ENCODE data around the gene OR2C3. TPM values are rescaled to one million over a fixed set of nuclear protein-coding genes. Genes with fewer than 3 reads are reported as not detected.

Gene OR2C3
- polyA plus RNA-seq (2012; ENCODE audit: low read depth, missing spikeins), result not detected

DNA sequence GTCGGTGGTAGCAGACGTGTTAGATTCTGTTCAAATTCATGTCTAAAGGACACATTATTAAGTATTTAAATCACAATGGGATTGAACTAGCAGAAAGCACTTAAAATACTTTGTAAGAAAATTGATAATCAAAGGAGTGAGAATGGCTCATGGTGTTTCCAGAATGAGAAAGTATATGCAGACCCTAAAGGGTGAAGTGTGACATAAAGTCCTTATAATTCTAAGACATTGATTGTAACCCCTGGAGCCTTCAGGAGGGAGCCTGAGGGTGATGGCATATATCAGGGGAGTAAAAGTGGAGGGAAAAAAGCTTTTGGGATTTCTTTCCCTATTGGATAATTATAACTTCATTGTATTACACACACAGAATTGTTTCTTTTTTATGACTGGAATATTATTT, at the start of gene OR2C3:
Gene OR2C3, minus strand, starts transcription at position 101 of the 400 bp plus-strand sequence. CDS start 3,929 bp downstream, outside the sequence.
- FAIRE-seq, result no peak
- TF ChIP-seq TAF1 (IDR thresholded peaks at IDR 0.05; ENCODE audit: low read depth, low read length), result no peak
- TF ChIP-seq POU2F2 (IDR thresholded peaks at IDR 0.05; ENCODE audit: low read depth, low read length), result no peak
- no peak for TF ChIP-seq SPI1 (IDR thresholded peaks at IDR 0.05; ENCODE audit: low read depth, low read length)
- TF ChIP-seq POLR2A (IDR thresholded peaks at IDR 0.05; ENCODE audit: low read depth, low read length), result no peak
- no peak for TF ChIP-seq PAX5 (IDR thresholded peaks at IDR 0.05; ENCODE audit: insufficient read depth, low read length, severe bottlenecking)
- TF ChIP-seq POLR2AphosphoS5 (IDR thresholded peaks at IDR 0.05; ENCODE audit: low read depth, low read length), result no peak
- DNase-seq (ENCODE audit: insufficient read length, low spot score), result no peak

DNA sequence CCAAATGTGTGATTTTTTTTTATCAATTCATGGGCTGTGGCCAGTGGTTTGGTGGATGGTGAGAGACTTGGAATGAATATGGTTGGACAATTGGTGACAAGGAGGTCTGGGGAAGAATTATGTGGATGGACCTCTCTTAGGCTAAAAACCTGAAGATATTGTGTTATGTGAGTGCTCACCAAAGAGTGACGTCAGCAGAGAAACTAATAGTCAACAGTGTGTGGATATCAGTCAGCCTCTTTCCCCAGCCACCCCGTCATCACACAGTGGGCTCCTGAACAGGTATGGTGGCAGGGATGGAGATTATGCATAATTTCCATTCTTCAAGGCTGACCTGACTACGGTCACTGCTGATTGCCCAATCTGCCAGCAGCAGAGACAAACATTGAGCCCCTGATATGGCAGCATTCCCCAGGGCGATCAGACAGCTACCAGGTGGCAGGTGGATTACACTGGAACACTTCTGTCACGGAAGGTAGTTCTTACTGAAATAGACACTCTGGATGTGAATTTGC, 42.8 kb upstream of the OR2C3 start:
- TF ChIP-seq SPI1 (IDR thresholded peaks at IDR 0.05; ENCODE audit: low read depth, low read length) (no peak), POLR2AphosphoS5 (IDR thresholded peaks at IDR 0.05; ENCODE audit: low read depth, low read length) (no peak), PAX5 (IDR thresholded peaks at IDR 0.05; ENCODE audit: insufficient read depth, low read length, severe bottlenecking) (no peak)
- FAIRE-seq, result no peak

DNA sequence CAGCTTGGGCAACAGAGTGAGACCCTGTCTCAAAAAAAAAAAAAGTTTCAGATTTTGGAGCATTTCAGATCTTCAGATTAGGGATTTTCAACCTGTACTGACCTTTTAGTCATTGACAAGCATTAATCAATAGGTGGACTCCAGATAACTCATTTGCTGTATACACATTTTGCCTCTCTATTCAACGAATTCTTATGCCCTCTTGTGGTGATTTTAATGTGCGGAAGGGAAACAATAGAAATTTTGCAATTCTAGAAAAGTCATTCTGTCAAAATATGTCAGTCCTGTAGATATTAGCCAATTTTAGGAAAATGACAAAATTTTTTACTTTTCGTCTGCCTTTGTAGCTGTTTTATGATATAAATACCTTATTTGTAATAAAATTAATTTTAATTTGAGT, 40.3 kb upstream of the OR2C3 start:
- no peak for TF ChIP-seq PAX5 (IDR thresholded peaks at IDR 0.05; ENCODE audit: insufficient read depth, low read length, severe bottlenecking)
- no peak for TF ChIP-seq SPI1 (IDR thresholded peaks at IDR 0.05; ENCODE audit: low read depth, low read length)
- no peak for TF ChIP-seq POLR2A (IDR thresholded peaks at IDR 0.05; ENCODE audit: low read depth, low read length)
- TF ChIP-seq TAF1 (IDR thresholded peaks at IDR 0.05; ENCODE audit: low read depth, low read length), result no peak
- no peak for TF ChIP-seq POU2F2 (IDR thresholded peaks at IDR 0.05; ENCODE audit: low read depth, low read length)
- TF ChIP-seq POLR2AphosphoS5 (IDR thresholded peaks at IDR 0.05; ENCODE audit: low read depth, low read length), result no peak
- DNase-seq (ENCODE audit: insufficient read length, low spot score) (no peak), FAIRE-seq (no peak)

More for the DNA sequence above, 42.8 kb upstream of the OR2C3 start:
- no peak for DNase-seq (ENCODE audit: insufficient read length, low spot score)

DNA sequence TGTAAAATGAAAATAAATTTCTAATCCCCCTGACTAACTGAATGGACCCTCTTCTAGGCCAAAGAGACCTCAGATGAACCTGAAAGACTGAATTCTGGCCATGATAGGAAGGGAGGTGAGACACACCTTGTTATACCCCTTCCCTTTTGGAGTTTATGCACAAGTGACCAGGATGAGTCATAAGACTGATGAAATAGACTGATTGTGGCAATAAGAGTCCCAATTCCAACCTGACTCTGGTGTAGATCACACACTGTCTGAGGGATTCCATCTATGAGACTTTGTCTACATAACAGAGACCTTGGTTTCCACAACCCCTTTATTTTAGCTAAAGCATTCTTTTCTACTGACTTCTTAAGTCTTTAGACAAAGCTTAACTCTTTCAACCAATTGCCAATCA, 38.4 kb upstream of the OR2C3 start:
- FAIRE-seq, result no peak
- no peak for DNase-seq (ENCODE audit: insufficient read length, low spot score)
- TF ChIP-seq TAF1 (IDR thresholded peaks at IDR 0.05; ENCODE audit: low read depth, low read length) (no peak), POU2F2 (IDR thresholded peaks at IDR 0.05; ENCODE audit: low read depth, low read length) (no peak), PAX5 (IDR thresholded peaks at IDR 0.05; ENCODE audit: insufficient read depth, low read length, severe bottlenecking) (no peak), POLR2AphosphoS5 (IDR thresholded peaks at IDR 0.05; ENCODE audit: low read depth, low read length) (no peak), SPI1 (IDR thresholded peaks at IDR 0.05; ENCODE audit: low read depth, low read length) (no peak), POLR2A (IDR thresholded peaks at IDR 0.05; ENCODE audit: low read depth, low read length) (no peak)

DNA sequence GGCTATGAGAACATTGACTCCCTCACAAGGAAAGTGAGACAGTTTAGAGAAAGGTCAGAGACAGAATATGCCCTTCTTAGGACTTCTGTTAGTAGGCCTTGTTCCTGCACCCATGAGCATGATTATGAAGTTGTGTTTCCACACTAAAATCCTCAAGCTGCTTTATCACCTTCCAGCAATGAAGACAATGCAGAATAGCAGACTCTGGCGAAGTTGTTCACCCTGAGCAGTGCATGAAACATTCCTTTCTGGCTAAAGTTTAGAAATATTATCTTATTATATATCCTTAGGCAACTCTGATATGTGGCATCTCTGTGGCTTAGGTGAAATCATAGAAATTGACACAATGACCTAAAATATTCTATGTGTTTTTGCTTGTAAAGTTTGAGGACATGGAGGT, 38.0 kb upstream of the OR2C3 start:
- no peak for FAIRE-seq
- DNase-seq (ENCODE audit: insufficient read length, low spot score), result no peak
- no peak for TF ChIP-seq POLR2AphosphoS5 (IDR thresholded peaks at IDR 0.05; ENCODE audit: low read depth, low read length)
- TF ChIP-seq PAX5 (IDR thresholded peaks at IDR 0.05; ENCODE audit: insufficient read depth, low read length, severe bottlenecking), result no peak
- no peak for TF ChIP-seq TAF1 (IDR thresholded peaks at IDR 0.05; ENCODE audit: low read depth, low read length)
- TF ChIP-seq POLR2A (IDR thresholded peaks at IDR 0.05; ENCODE audit: low read depth, low read length), result no peak

DNA sequence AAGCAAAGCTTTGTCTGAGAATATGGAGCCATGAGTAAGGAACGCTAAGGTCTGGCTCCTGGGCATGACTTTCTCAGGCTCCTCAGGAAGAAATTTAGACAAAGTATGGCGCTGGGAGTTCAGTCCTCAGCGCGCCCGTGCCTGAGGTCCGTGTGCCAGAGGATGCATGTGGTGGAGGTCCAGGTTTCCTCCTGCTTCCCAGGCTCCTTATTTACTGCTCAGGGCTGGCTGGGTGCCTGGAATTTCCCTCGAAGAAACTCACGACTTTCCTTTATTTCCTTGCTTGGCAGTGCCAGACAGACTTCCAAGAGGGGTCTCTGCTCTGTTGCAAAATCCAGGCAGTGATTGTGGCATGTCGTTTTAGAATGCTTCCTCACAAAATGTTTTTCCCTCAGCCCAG, 26.0 kb upstream of the OR2C3 start:
- FAIRE-seq, result no peak
- DNase-seq (ENCODE audit: insufficient read length, low spot score), result no peak
- TF ChIP-seq POLR2A (IDR thresholded peaks at IDR 0.05; ENCODE audit: low read depth, low read length) (no peak), PAX5 (IDR thresholded peaks at IDR 0.05; ENCODE audit: insufficient read depth, low read length, severe bottlenecking) (no peak), TAF1 (IDR thresholded peaks at IDR 0.05; ENCODE audit: low read depth, low read length) (no peak), POU2F2 (IDR thresholded peaks at IDR 0.05; ENCODE audit: low read depth, low read length) (no peak), POLR2AphosphoS5 (IDR thresholded peaks at IDR 0.05; ENCODE audit: low read depth, low read length) (no peak), SPI1 (IDR thresholded peaks at IDR 0.05; ENCODE audit: low read depth, low read length) (no peak)

DNA sequence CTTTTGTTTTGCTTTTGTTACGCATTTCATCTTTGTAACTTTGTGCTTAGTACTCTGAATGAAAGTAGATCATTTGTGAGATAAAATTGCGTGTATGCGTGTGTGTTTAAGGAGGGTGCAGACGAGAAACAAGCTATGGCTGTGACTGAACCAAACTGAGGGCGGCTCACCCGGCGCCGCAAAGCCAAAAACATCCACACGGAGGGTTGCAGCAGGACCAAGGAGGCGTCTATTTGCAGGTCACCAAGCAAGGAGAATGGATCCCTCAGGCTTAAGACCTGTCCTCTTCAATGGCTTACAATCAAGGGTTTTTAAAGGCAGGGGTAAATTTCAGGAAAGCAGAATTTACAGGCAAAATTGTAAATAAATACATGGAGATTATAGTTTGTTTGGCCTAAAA, 25.5 kb upstream of the OR2C3 start:
- DNase-seq (ENCODE audit: insufficient read length, low spot score) (no peak), FAIRE-seq (no peak)
- no peak for TF ChIP-seq SPI1 (IDR thresholded peaks at IDR 0.05; ENCODE audit: low read depth, low read length)
- TF ChIP-seq POU2F2 (IDR thresholded peaks at IDR 0.05; ENCODE audit: low read depth, low read length), result no peak
- no peak for TF ChIP-seq POLR2A (IDR thresholded peaks at IDR 0.05; ENCODE audit: low read depth, low read length)
- no peak for TF ChIP-seq TAF1 (IDR thresholded peaks at IDR 0.05; ENCODE audit: low read depth, low read length)
- TF ChIP-seq PAX5 (IDR thresholded peaks at IDR 0.05; ENCODE audit: insufficient read depth, low read length, severe bottlenecking), result no peak
- TF ChIP-seq POLR2AphosphoS5 (IDR thresholded peaks at IDR 0.05; ENCODE audit: low read depth, low read length), result no peak

DNA sequence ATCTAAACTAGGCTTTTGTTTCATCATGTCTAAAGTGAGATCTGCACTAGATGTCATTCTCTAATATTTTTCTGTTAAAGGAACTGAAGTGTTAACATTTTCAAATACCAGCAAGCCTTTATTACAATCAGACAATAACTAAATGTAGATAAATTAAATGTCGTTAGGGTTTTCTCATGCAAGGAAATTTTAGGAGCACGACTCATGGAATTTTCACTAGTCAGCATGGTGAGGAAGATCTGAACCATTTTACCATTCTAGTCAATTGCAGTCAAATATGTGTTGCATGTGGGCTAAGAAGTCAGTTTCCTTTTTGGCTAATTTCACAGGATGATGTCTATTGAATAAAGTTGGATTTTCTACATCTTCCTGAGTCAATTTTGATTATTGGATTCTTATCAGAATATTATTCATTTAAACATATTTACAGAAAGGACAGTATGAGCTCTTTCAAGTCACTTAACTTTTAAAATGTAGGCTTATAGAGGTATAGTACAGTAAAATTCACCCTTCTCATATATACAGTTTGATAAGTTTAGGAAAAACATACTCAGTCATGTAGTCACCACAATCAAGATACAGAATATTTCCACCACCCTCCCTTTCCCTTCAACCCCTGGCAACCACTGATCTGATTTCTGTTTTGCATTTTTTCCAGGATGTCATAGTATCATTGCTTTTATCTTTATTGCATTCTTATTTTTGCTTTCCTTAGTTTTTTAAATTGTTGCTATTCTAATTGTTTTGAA, 21.9 kb upstream of the OR2C3 start:
- DNase-seq (ENCODE audit: insufficient read length, low spot score) (no peak), FAIRE-seq (no peak)
- TF ChIP-seq PAX5 (IDR thresholded peaks at IDR 0.05; ENCODE audit: insufficient read depth, low read length, severe bottlenecking) (no peak), TAF1 (IDR thresholded peaks at IDR 0.05; ENCODE audit: low read depth, low read length) (no peak), SPI1 (IDR thresholded peaks at IDR 0.05; ENCODE audit: low read depth, low read length) (no peak), POU2F2 (IDR thresholded peaks at IDR 0.05; ENCODE audit: low read depth, low read length) (no peak), POLR2AphosphoS5 (IDR thresholded peaks at IDR 0.05; ENCODE audit: low read depth, low read length) (no peak), POLR2A (IDR thresholded peaks at IDR 0.05; ENCODE audit: low read depth, low read length) (no peak)

DNA sequence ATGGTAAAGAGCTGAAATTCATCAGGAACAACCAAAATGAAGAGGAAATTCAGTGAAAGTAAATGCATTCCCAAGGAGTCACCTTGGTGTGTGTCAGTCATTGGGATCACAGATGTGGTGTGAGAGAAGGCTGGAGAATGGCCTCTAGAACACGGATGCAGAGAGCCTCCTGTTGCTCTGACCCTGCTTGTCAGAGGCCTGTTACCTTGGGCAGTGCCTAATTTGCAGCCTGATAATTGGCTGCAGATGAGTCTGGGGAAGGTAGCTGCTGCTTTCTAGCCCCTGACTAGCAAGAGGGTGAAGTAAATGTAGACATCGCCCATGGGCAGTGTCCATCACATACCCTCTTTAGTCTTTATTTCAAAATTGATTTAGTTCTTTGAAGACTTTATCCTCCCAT, 16.0 kb upstream of the OR2C3 start:
- TF ChIP-seq TAF1 (IDR thresholded peaks at IDR 0.05; ENCODE audit: low read depth, low read length) (no peak), POLR2AphosphoS5 (IDR thresholded peaks at IDR 0.05; ENCODE audit: low read depth, low read length) (no peak), PAX5 (IDR thresholded peaks at IDR 0.05; ENCODE audit: insufficient read depth, low read length, severe bottlenecking) (no peak), SPI1 (IDR thresholded peaks at IDR 0.05; ENCODE audit: low read depth, low read length) (no peak), POLR2A (IDR thresholded peaks at IDR 0.05; ENCODE audit: low read depth, low read length) (no peak), POU2F2 (IDR thresholded peaks at IDR 0.05; ENCODE audit: low read depth, low read length) (no peak)
- no peak for FAIRE-seq
- no peak for DNase-seq (ENCODE audit: insufficient read length, low spot score)

Data from GM12891 (cell line).